Stimulated activated CD4-positive, alpha-beta T cell treated with anti-CD3 and anti-CD28 coated beads, Interleukin-12 subunit alpha, Interleukin-12 subunit beta, amount 100 ng/mL, for 48 hours (primary cell): ENCODE data around the gene MAGEA9.
"Not testable (repeated sequence)": the region's sequence is repeated elsewhere in the genome, so short reads cannot be mapped to it uniquely, and the experiment has no call there.

Experiments
- DNase-seq, 3 donors: peaks; one replicate each; pipeline ENCODE4 v3.0.0-alpha.2; 2020; ENCODE audit warnings: low read depth in 2 of 3, low spot score in 1 of 3

Gene MAGEA9, protein sequence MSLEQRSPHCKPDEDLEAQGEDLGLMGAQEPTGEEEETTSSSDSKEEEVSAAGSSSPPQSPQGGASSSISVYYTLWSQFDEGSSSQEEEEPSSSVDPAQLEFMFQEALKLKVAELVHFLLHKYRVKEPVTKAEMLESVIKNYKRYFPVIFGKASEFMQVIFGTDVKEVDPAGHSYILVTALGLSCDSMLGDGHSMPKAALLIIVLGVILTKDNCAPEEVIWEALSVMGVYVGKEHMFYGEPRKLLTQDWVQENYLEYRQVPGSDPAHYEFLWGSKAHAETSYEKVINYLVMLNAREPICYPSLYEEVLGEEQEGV

DNA sequence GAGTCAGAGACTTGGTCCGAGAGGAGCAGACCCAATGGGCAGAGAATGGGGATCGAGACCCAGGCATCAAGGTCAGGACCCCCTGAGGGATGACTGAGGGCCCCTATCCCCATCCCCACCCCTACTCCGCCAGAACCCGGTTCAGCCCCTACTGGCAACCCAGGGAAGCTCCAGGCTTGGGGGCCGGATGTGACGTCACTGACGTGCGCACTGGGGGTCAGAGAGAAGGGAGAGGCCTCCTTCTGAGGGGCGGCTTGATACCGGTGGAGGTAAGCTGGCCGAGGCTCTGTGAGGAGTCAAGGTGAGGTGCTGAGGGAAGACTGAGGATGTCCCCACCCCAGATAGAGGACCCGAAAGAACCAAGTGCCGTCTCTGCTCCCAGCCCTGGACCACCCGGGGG lies at the start of gene MAGEA9:
Gene MAGEA9 (plus strand): TSS at position 204 of the 400 bp plus-strand sequence. CDS start 4,281 bp downstream, outside the sequence.
- DNase-seq: not testable (repeated sequence)

DNA sequence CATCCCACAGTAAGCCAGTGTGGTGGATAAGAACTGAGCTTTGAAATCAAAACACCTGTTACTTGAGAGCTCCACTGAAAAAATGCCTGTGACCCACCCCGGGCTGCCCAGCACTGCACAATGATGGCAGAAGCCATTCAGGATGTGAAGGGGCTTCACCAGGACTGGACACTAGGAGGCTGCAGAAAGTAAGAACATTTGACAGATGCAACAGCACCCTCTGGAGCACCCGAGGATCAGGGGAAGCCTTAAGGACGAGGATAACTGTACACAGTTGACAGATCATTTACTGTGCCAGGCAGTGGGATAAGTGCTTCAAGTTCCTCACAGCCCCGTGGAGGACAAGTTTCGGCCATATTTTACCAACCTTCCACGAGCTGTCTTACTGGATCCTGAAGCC lies 39.5 kb upstream of the MAGEA9 start:
- DNase-seq: not testable (repeated sequence)

DNA sequence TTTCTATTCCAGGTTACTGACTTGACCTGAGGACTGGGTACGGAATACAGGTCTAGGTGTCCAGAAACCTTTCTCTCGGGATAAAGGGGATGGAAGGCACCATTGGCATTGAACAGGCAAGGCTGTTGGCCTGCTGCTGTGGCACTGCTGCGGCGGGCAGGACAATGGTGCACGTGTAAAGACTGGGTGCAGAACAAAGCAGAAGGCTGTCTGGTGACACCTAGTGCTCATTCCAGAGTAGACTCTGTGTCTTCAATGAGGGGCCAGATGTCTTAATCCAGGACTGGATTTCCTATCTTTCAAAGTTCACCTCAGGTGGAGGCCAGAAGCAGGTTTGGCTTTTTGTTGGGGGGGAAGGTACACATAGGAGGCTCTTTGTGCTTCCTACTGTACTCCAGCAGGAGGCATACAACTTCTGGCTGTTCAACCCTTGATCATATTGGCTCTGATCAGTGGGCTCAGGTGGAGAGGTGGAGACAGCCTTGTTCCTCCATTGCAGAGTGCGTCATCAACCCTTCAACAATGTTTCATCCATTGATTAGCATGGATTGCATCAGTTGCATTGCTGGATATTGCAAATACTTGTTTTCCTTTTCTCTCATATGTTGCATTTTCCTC lies 35.2 kb upstream of the MAGEA9 start:
- not testable (repeated sequence) for DNase-seq

DNA sequence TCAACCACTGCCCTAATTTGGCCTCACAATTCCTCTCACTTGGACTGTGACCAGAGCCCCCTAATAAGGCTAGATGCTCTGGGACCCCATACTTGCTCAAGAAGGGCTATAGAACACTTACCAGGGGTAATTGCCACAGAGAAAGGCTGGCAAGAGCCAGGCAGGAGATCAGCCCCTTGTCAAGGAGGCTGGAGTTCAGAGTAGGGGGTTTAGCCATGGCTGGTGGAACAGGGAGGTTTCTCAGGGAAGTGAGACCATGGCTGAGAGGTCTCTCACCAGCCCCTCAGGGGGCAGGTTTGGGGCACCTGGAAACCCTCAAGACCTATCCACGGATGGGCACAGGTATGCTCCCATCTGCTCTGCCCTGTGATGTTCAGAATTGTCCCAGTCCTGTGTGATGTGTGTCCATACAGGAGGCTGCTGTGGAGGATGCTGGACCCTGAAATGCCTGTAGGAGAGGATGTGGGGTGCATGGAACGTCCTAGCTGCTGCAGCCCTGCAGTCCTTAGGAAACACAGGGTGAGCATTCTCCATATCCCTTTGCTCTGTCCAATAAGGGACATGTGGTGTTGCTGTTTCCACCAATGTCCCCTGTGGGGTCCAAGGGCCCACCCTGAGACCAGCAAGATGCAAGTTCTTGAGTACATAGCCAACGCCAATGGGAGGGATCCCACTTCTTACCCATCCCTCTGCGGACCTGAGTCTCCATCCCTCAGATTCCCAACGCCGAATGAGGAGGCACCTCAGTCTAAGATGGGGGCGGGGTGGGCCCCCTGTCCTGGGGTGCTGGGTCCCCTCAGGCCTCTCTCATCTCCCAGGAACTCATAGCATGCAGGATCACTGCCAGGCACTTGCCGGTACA lies 24.3 kb upstream of the MAGEA9 start:
- no peak for DNase-seq

DNA sequence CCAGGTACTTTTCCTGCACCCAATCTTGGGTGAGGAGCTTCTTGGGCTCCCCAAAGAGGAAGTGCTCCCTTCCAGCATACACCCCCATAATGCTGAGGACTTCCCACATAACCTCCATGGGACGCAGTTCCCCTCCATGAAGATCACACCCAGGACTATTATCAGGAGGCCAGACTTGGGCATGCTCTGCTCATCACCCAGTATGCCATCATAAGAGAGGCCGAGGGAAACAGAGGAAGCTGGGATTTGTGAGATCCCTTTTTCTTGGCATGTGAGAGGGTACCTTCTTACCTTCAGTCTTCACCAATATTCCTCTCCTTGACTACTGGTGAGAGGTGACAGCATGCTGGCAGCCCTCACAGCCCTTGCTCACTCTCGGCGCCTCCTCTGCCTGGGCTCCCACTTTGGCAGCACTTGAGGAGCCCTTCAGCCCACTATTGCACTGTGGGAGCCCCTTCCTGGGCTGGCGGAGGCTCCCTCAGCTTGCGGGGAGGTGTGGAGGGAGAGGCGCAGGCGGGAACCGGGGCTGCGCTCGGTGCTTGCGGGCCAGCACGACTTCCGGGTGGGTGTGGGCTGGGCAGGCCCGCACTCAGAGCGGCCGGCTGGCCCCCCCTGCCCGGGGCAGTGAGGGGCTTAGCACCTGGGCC lies 23.5 kb upstream of the MAGEA9 start:
- no peak for DNase-seq

DNA sequence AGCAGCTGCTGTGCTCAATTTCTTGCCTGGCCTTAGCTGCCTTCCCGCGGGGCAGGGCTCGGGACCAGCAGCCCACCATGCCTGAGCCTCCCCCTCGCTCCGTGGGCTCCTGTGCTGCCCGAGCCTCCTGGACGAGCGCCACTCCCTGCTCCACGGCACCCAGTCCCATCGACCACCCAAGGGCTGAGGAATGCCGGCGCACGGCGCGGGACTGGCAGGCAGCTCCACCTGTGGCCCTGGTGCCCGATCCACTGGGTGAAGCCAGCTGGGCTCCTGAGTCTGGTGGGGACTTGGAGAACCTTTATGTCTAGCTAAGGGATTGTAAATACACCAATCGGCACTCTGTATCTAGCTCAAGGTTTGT lies 23.0 kb upstream of the MAGEA9 start:
- not testable (repeated sequence) for DNase-seq

DNA sequence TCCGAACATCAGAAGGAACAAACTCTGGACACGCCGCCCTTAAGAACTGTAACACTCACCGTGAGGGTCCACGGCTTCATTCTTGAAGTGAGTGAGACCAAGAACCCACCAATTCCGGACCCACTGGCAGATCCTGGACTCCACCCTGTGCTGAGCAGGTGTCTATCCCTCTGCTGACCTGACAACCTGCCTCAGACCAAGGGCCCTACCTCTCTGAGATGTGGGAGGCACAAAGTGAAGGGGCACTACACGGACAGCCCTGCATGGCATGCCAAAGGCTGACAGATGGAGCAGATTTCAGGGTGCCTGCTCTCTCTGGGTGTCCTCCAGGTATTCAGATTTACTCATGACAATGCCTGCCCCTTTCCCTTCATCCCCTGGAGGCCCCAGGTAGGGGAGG lies 21.9 kb upstream of the MAGEA9 start:
- no peak for DNase-seq

DNA sequence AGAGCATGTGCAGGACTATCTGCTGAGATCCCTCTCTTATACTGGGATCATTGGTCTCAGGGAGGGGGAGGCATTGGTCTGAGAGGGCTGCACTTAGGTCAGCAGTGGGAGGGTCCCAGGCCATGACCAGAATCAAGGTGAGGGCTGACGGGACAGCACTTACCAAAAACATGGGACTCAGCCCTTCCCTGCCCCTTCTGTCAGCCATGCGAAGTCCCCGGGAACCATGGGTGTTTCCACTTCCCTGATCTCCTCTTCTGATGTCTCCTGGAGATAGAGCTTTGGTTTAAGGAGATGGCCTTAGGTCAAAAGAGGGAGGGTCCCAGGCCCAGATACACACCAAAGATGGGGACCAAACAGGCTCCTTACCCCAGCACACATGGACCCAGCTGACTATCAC lies 20.8 kb upstream of the MAGEA9 start:
- no peak for DNase-seq

DNA sequence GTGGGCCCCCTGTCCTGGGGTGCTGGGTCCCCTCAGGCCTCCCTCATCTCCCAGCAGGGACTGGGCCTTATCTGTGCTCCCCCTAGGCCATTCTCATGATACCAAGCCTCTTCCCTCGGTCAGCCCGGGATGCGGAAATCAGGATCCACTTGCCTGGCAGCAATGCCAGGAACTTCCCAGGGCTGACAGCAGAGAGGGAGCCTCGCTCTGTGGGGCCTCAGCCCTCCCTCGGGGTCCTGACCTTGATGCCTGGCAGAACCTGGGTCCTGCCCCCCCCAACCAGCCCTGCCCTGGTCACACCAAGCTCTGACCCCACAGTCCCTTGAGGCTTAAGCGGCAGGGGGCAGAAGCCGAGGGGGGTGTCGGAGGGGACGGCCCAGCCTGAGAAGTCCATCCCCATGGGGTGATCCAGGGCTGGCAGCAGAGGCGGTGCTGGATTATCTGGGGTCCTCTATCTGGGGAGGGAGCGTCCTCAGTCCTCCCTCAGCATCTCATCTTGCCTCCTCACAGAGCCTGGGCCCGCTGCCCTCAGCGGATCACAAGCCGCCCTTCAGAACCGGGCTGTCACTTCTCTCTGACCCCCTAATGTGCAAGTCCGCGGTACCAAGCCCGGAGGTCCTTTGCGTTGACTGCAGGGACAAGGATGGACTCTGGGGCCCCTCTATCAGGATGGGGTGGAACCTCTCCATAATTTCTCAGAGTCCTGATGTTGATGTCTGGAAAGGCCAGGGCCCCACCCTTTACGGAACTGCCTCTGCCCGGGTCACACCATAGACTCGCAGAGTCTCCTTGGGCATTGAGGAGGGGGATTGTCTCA lies 19.7 kb upstream of the MAGEA9 start:
- DNase-seq: not testable (repeated sequence)

DNA sequence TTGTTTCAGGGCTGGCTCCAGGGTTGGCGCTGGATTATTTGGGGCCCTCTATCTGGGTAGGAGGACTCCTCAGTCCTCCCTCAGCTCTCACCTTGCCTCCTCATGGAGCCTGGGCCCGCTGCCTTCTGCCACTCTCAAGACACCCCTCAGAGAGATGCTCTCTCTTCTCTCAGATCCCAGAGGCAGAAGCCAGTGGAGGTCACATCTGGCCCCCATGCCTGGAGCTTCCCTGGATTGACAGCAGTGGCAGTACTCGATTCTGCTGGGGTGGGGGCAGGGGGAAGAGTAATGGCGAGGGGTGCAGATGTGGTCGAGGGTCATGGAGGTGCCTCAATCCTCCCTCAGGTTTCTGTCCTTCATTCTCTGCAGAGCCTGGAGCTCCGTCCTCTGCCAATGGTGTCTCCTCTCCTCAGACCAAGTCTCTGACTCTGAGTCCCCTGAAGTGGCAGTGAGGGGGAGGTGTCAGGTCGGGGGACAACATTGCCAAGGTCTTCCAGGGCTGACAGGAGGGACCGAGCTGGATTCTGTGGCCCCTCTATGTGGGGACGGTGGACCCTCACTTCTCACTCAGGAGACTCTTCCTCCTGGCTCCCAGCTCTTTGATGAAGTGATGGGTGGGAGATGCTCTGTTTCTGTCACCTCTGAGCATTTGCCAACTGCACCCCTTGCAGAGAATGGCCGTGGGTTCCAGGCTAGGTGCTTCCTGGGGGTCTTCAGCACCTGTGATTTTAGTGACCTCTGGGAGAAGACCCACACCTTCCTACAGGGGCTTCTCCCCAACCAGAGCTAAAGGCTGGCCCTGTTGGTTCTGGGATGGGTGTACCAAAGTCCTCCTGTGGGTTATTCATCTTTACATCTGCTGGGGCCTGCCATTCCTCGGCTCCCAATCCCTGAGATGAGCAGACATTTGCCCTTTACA lies 18.8 kb upstream of the MAGEA9 start:
- DNase-seq: no peak

DNA sequence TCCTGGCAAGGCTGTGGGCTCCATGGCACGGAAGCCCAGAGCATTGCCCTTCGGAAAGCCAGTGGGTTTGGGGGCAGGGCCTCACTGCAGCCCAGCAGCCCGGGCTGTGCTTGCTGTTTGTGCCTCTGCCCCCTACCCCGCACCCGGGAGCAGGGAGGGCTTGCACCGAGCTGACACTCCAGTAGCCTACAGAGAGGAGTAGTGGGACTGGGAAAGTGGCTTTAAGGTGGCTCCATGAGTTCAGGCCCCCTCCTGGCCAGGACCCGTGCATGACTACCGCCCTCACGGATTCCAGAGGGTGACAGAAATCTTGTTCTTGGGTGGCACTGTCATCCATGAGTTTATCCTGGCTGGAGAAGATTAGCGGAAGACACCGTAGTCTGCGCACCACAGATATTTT lies 11.4 kb upstream of the MAGEA9 start:
- DNase-seq: not testable (repeated sequence)

DNA sequence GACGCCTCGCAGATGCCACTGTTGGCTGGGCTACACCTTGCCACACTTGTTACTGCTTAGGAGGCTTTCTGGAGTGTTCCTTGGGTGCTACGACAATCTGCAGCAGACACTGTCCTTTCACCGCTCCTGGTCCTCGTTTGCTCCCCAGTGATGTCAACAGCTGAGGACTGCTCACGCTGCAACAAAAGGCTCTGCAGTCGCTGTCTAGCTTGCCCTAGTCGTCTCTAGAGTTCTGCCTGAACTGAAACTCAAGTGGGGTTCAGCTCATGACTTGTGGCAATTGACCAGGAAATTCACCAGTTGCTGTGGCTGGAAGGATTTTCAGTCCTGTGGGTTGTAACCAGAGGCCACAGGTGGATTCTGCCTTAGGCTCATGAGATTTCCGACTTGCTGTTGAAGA lies 8.7 kb upstream of the MAGEA9 start:
- not testable (repeated sequence) for DNase-seq

DNA sequence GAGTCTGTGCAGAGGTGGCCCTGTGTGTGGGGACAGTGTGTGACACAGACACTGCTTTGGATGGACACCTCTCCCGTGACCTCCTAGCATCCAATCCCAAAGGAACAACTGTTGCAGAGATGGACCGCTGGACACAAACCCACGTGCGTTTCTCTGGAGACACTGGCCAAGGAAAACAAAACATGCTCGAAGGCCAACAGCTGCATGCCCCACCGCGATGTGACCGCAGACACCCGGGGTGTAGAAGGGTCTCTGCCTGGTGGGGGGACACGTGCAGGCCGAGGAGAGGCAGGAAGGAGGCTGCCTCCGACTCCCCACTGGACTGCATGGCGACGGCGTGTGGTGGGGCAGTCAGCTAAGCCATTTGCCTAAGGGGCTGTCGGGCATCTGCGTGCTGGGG lies 8.0 kb upstream of the MAGEA9 start, which contains the start of gene HSFX1:
Gene HSFX1 (plus strand): TSS at position 301 of the 400 bp plus-strand sequence. CDS start 614 bp downstream, outside the sequence.
- not testable (repeated sequence) for DNase-seq

DNA sequence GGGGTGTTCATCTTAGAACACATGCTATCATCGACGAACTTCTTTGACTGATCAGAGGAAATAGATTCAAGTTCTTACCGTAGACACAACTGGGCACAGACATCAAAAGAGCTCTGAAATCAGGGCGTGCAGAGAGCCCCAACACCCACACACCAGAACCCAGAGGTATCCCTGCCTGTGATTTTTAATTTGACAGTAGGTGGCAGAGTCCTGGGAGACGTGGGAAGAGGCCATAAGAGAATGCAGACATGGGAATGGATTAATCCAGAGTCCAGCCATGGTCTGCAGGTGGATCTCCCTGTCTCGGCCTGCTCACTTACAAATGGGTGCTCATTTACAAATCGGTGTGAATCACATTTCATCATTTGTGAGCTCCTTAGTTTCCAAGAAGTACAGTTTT lies 3.7 kb upstream of the MAGEA9 start:
- not testable (repeated sequence) for DNase-seq

DNA sequence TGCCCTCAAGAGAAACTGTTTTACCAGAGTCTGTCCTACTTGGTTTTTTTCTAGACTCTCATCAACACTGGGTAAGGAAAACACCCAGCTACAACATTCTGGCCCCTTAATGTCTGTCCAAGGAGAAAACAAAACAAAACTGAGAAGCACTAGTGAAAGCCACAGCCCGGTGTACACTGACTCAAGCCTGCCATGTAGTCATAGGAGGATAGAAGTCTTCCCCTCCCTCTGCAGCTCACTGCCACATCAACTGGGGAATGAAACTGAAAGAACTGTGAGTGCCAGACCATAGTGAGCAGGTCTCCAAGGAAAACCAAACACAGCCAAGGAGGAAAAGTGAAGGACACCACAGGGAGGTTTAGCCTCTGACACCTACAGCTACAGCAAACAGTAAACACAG lies 13.8 kb downstream of the MAGEA9 start:
- not testable (repeated sequence) for DNase-seq

DNA sequence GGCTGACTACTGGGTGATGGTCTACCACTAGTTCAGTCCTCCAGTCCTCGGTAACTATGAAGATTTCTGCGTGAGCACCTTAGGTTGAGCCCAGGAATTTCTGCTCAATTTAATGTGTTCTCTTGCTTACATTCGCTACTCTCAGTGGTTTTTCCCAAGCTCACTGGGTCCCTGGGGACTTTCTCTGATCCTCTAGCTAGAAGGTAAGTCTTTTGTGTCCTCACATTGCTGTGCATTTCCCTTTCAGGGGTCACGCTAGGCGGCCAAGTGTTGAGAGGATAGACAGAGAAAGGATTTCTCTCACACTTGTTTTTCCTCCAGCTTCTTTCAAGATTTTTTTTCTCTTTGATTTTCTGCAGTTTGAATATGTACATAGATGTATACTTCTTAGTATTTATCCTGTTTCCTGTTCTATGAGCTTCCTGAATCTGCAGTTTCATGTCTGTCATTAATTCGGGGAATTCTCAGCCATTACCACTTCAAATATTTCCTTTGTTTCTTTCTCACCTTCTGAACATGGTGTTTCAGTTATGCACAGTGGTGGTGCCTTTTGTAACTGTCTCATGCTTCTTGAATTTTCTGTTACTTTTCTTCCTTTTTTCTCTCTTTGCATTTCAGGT lies 17.5 kb downstream of the MAGEA9 start:
- no peak for DNase-seq

DNA sequence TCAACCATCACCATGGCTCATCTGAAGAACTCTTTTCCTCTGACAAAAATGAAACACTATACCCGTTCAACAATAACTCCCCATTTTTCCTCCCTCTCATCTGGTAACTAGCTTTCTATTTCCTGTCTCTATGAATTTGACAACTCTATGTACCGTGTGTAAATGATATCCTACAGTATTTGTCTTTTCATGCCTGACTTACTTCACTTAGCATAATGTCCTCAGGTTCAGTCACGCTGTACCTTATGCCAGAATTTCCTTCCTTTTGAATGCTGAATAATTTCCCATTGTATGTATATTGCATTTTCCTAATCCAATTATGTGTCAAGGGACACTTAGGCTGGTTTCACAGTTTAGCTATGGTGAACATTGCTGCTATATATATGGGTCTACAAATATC lies 18.2 kb downstream of the MAGEA9 start:
- no peak for DNase-seq

DNA sequence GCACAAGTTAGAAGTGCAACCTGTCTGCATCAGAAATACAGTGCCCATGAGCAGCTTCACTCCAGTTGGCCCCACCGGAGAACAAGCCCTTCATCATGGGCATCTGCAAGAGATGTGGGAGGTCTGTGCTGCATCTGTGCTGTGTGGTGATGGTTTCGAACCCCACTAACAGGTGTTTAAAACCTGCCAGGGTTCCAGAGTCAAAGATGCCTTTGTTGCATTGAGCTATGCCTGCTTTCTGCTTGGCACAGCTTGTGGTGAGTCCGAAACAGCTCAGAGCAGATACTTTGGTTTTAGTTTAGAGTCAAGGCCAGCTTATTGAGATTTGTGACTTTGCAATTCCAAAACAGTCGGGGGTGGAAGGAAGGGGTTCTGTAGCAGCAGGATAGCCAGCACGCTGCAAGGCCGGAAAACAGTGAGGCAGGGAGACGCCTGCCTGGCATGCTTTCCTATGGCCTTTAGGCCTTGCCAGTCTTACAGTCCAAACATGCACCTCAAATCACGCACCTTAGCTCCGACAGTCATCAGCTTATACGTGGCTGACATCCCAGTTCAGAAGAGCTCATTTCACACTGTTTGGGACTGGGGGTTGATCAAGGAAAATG lies 21.8 kb downstream of the MAGEA9 start:
- DNase-seq: no peak

DNA sequence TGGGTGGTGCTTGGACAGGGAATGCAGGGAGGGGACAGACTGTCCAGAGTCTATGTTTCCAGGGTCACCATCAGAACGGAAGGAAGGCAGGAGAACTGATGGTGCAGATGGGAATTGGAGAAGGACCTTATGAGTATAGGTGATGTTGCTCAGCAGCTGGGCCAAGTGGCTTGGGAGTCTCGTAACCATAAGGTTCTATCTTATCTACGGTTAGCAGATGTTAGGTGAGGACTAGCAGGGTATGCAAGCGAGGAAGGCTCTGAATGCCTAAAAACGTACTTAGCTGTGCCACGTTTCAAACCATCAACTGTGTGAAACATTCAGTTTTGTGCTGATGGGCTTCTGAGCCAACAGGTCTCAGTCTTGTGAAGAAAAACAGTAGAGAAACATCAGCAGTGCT lies 22.4 kb downstream of the MAGEA9 start:
- no peak for DNase-seq
